ENCODE data around the gene SPECC1. TPM values are rescaled to one million over a fixed set of nuclear protein-coding genes. Genes with fewer than 3 reads are reported as not detected.
A peak's percentile ranks its signal among the peaks of the same experiment; 100 is the strongest.

SPECC1 gene
- total and polyA plus RNA-seq, 2 of the 13 experiments (the other 11 are each of a cell fraction or from before 2014, with no cell fraction given) = 2.3 to 6.9 TPM

GRCh38 chr17:19977293-19978208 is 31.6 kb upstream of the SPECC1 start, which contains the start of gene AKAP10 (continued):
- TF ChIP-seq, protein P1, sequence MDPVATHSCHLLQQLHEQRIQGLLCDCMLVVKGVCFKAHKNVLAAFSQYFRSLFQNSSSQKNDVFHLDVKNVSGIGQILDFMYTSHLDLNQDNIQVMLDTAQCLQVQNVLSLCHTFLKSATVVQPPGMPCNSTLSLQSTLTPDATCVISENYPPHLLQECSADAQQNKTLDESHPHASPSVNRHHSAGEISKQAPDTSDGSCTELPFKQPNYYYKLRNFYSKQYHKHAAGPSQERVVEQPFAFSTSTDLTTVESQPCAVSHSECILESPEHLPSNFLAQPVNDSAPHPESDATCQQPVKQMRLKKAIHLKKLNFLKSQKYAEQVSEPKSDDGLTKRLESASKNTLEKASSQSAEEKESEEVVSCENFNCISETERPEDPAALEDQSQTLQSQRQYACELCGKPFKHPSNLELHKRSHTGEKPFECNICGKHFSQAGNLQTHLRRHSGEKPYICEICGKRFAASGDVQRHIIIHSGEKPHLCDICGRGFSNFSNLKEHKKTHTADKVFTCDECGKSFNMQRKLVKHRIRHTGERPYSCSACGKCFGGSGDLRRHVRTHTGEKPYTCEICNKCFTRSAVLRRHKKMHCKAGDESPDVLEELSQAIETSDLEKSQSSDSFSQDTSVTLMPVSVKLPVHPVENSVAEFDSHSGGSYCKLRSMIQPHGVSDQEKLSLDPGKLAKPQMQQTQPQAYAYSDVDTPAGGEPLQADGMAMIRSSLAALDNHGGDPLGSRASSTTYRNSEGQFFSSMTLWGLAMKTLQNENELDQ (CRISPR knock-in tag; IDR thresholded peaks at IDR 0.05; ENCODE audit: borderline replicate concordance) = no peak
- TF ChIP-seq ZNF331 (CRISPR knock-in tag; IDR thresholded peaks at IDR 0.05) (peak; percentile 25; the same call in 1 of the 2 replicates), ZNF562 (CRISPR knock-in tag; IDR thresholded peaks at IDR 0.05; ENCODE audit: borderline replicate concordance) (0 out of 2 replicates have a peak, but pooled peaks have one; percentile 34), ZNF580 (CRISPR knock-in tag; IDR thresholded peaks at IDR 0.05; ENCODE audit: borderline replicate concordance, low read depth) (peak; percentile 92; the same call in 1 of the 2 replicates), PITX1 (CRISPR knock-in tag; IDR thresholded peaks at IDR 0.05) (peak; percentile 79), MAFG (CRISPR knock-in tag; IDR thresholded peaks at IDR 0.05) (no peak), JUNB (CRISPR knock-in tag; IDR thresholded peaks at IDR 0.05; ENCODE audit: borderline replicate concordance) (peak; percentile 54; the same call in 1 of the 2 replicates), SRSF9 (IDR thresholded peaks at IDR 0.05; ENCODE audit: borderline replicate concordance, insufficient read depth, low read depth, low read length, poor library complexity, severe bottlenecking) (no peak), AGO2 (optimal IDR thresholded peaks at IDR 0.05; ENCODE audit: low read depth, low read length) (peak; percentile 46), KLF9 (CRISPR knock-in tag; IDR thresholded peaks at IDR 0.05; ENCODE audit: low read depth) (no peak), KLF12 (CRISPR knock-in tag; IDR thresholded peaks at IDR 0.05; ENCODE audit: borderline replicate concordance) (peak; percentile 82), ATF4 (CRISPR knock-in tag; IDR thresholded peaks at IDR 0.05) (peak in 1 of 2 experiments; percentile 58; a peak in 2 of 4 replicates), ZBTB26 (CRISPR knock-in tag; IDR thresholded peaks at IDR 0.05; ENCODE audit: borderline replicate concordance) (no peak; the same call in 1 of the 2 replicates), HNF4A (CRISPR knock-in tag; IDR thresholded peaks at IDR 0.05) (peak; percentile 31)
- TF ChIP-seq, protein P2, sequence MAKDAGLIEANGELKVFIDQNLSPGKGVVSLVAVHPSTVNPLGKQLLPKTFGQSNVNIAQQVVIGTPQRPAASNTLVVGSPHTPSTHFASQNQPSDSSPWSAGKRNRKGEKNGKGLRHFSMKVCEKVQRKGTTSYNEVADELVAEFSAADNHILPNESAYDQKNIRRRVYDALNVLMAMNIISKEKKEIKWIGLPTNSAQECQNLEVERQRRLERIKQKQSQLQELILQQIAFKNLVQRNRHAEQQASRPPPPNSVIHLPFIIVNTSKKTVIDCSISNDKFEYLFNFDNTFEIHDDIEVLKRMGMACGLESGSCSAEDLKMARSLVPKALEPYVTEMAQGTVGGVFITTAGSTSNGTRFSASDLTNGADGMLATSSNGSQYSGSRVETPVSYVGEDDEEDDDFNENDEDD (CRISPR knock-in tag; IDR thresholded peaks at IDR 0.05; ENCODE audit: borderline replicate concordance) = peak; percentile 97; the same call in 1 of the 2 replicates
- TF ChIP-seq, protein P3, sequence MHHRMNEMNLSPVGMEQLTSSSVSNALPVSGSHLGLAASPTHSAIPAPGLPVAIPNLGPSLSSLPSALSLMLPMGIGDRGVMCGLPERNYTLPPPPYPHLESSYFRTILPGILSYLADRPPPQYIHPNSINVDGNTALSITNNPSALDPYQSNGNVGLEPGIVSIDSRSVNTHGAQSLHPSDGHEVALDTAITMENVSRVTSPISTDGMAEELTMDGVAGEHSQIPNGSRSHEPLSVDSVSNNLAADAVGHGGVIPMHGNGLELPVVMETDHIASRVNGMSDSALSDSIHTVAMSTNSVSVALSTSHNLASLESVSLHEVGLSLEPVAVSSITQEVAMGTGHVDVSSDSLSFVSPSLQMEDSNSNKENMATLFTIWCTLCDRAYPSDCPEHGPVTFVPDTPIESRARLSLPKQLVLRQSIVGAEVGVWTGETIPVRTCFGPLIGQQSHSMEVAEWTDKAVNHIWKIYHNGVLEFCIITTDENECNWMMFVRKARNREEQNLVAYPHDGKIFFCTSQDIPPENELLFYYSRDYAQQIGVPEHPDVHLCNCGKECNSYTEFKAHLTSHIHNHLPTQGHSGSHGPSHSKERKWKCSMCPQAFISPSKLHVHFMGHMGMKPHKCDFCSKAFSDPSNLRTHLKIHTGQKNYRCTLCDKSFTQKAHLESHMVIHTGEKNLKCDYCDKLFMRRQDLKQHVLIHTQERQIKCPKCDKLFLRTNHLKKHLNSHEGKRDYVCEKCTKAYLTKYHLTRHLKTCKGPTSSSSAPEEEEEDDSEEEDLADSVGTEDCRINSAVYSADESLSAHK (CRISPR knock-in tag; IDR thresholded peaks at IDR 0.05; ENCODE audit: borderline replicate concordance) = no peak
- TF ChIP-seq, protein P4, sequence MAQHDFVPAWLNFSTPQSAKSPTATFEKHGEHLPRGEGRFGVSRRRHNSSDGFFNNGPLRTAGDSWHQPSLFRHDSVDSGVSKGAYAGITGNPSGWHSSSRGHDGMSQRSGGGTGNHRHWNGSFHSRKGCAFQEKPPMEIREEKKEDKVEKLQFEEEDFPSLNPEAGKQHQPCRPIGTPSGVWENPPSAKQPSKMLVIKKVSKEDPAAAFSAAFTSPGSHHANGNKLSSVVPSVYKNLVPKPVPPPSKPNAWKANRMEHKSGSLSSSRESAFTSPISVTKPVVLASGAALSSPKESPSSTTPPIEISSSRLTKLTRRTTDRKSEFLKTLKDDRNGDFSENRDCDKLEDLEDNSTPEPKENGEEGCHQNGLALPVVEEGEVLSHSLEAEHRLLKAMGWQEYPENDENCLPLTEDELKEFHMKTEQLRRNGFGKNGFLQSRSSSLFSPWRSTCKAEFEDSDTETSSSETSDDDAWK (CRISPR knock-in tag; IDR thresholded peaks at IDR 0.05) = no peak
